A673 (cell line): ENCODE measurements around the gene DLD. TPM values are rescaled to one million over a fixed set of nuclear protein-coding genes. Genes with fewer than 3 reads are reported as not detected.

Experiments
- BruUV-seq: library from RNA; stranded (reverse); fragments of 400-500 nt; replicated peaks from 2 replicates; lab custom pipeline; 2021; lab: Mats Ljungman, UMichigan
- CTCF ChIA-PET: fragments of 300-600 bp; sonication (Branson Sonifier 250); formaldehyde crosslinking; loops from one replicate; lab custom pipeline; 2022; ENCODE audit warnings: antibody characterized with exemption; lab: Charles Lee
- POLR2A ChIA-PET: fragments of 300-600 bp; sonication (Branson Sonifier 250); formaldehyde crosslinking; loops from one replicate; lab custom pipeline; 2022; ENCODE audit warnings: antibody characterized with exemption; ENCODE audit not compliant: low non-redundant PET; lab: Charles Lee
- DNase-seq: peaks from one replicate; pipeline ENCODE4 v3.0.0-alpha.2; 2015; ENCODE audit warnings: low spot score
- H3K27ac ChIP-seq: fragments of 200-600 bp; sonication (generic); 2 replicates; pipeline ENCODE4 v1.5.1; 2016; ENCODE audit warnings: mixed run types, low read depth, mild to moderate bottlenecking, mixed read lengths, antibody characterized with exemption, low read length; ENCODE audit not compliant: poor library complexity, severe bottlenecking
- H3K27me3 ChIP-seq: fragments of 200-600 bp; sonication (generic); replicated peaks from 2 replicates; pipeline ENCODE4 v1.6.1; 2017; ENCODE audit warnings: mixed run types, low read depth, mild to moderate bottlenecking, mixed read lengths, antibody characterized with exemption, low read length; ENCODE audit not compliant: insufficient read depth, poor library complexity
- H3K36me3 ChIP-seq: fragments of 200-600 bp; sonication (generic); 2 replicates; pipeline ENCODE4 v1.6.1; 2016; ENCODE audit warnings: mixed run types, mild to moderate bottlenecking, mixed read lengths, antibody characterized with exemption, low read length; ENCODE audit not compliant: insufficient read depth, poor library complexity, severe bottlenecking
- H3K4me1 ChIP-seq: fragments of 200-600 bp; sonication (generic); 2 replicates; pipeline ENCODE4 v1.6.1; 2017; ENCODE audit warnings: mixed run types, mild to moderate bottlenecking, mixed read lengths, antibody characterized with exemption, low read length; ENCODE audit not compliant: insufficient read depth, poor library complexity, severe bottlenecking
- H3K4me3 ChIP-seq: fragments of 200-600 bp; sonication (generic); 2 replicates; pipeline ENCODE4 v1.5.1; 2016; ENCODE audit warnings: low read depth, mixed run types, mild to moderate bottlenecking, mixed read lengths, low read length; ENCODE audit not compliant: poor library complexity, severe bottlenecking
- H3K9me3 ChIP-seq: fragments of 200-600 bp; sonication (generic); 2 replicates; pipeline ENCODE4 v1.6.1; 2016; ENCODE audit warnings: mixed run types, low read depth, mild to moderate bottlenecking, mixed read lengths, antibody characterized with exemption, low read length; ENCODE audit not compliant: poor library complexity, severe bottlenecking
- EZH2 ChIP-seq: fragments of 200-600 bp; sonication (generic); IDR thresholded peaks from 2 replicates; pipeline ENCODE4 v1.6.1; 2017; ENCODE audit warnings: borderline replicate concordance, low read depth, mild to moderate bottlenecking, mixed read lengths, antibody characterized with exemption, low read length; ENCODE audit not compliant: poor library complexity, severe bottlenecking
- intact Hi-C: fragments of 100-400 bp; cut with micrococcal nuclease; formaldehyde crosslinking; loops from one replicate; pipeline ENCODE4 v1.10.0; 2022; ENCODE audit not compliant: unreplicated experiment
- total RNA-seq: library from RNA; stranded (reverse); gene quantifications from 2 replicates; pipeline ENCODE4 v1.2.3, GENCODE V29; 2021
- TF ChIP-seq, protein P1 (sequence below): fragments of 300-800, 200-600 bp; sonication (generic); conservative IDR thresholded peaks from 2 replicates; pipeline ENCODE4 v1.5.1; 2017; ENCODE audit warnings: low read depth, mild to moderate bottlenecking, antibody characterized with exemption, low read length, moderate library complexity, mixed read lengths

Gene DLD
- total RNA-seq, 1 experiment from 2014 or later: 121 TPM

DNA sequence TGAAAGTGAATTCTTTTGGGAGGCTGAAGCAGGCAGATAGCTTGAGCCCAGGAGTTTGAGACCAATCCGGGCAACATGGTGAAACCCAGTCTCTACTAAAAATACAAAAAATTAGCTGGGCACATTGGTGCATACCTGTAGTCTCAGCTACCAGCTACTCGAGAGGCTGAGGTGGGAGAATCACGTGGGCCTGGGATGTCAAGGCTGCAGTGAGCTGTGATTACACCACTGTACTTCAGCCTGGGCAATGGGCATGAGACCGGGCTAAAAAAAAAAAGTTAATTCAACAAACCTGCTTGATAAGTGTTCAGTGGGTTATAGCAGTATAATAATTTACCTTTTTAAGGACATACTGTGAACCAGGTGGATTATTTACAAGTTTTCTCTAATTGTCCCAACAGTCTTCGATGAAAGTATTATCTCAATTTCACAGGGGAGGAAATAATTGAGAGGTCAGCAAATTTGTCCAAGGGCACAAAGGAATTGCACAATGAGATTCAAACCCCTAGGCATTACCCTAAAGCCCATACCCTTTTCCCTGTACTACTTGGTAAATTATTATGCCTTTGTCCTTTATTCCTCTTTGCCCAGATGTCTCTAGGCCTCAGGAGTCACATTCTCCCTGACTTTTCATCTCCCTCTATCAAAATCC, 13.1 kb upstream of the DLD start:
- Histone ChIP-seq H3K9me3 (no peaks in the 10 kb centered on the region), H3K27ac (no peak overlapping the region), H3K4me3 (no peak overlapping the region), H3K4me1 (peaks cover 16% of the 10 kb centered on the region), H3K27me3 (no peaks in the 10 kb centered on the region), H3K36me3 (no peaks in the 10 kb centered on the region)
- DNase-seq: no peak
- no peak for TF ChIP-seq EZH2
- TF ChIP-seq, protein P1, sequence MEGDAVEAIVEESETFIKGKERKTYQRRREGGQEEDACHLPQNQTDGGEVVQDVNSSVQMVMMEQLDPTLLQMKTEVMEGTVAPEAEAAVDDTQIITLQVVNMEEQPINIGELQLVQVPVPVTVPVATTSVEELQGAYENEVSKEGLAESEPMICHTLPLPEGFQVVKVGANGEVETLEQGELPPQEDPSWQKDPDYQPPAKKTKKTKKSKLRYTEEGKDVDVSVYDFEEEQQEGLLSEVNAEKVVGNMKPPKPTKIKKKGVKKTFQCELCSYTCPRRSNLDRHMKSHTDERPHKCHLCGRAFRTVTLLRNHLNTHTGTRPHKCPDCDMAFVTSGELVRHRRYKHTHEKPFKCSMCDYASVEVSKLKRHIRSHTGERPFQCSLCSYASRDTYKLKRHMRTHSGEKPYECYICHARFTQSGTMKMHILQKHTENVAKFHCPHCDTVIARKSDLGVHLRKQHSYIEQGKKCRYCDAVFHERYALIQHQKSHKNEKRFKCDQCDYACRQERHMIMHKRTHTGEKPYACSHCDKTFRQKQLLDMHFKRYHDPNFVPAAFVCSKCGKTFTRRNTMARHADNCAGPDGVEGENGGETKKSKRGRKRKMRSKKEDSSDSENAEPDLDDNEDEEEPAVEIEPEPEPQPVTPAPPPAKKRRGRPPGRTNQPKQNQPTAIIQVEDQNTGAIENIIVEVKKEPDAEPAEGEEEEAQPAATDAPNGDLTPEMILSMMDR: no peak
- POLR2A ChIA-PET: no interaction called here
- CTCF ChIA-PET: interaction anchor here (0.7 kb wide), 1 partner anchor 206 kb away, joined by 3 read pairs; no protein-coding TSS in a partner anchor
- BruUV-seq: no TSS peak
- intact Hi-C loops: loop anchor here (2.0 to 10.0 kb wide), 4 partner anchors 413 to 1086 kb away; no protein-coding TSS in a partner anchor

DNA sequence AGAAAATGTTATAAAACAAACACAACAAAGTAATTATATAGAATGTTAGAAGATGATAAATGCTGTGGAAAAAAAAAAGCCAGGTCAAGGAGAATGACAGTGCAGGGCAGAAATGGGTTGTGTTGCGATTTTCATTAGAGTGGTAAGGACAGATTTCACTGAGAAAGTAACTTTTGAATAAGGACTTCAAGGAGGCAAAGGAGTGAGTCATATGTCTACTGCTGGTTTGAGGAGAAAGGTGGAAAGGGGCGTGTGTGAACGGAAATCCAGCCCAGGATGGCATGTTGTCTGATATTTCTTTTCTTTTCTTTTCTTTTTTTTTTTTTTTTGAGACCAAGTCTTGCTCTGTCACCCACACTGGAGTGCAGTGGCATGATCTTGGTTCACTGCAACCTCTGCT, 12.3 kb upstream of the DLD start:
- no peak for DNase-seq
- POLR2A ChIA-PET: no interaction called here
- H3K4me3 ChIP-seq: no peak overlapping the region
- BruUV-seq: no TSS peak
- peaks cover 16% of the 10 kb centered on the region for H3K4me1 ChIP-seq
- H3K9me3 ChIP-seq: no peaks in the 10 kb centered on the region
- no peak overlapping the region for H3K27ac ChIP-seq
- CTCF ChIA-PET: interaction anchor here (0.7 to 2.1 kb wide), 6 partner anchors 12 to 931 kb away, joined by 3 to 11 read pairs (median 4); partner anchors contain the start of genes CBLL1 and DLD
- no peaks in the 10 kb centered on the region for H3K27me3 ChIP-seq
- H3K36me3 ChIP-seq: no peaks in the 10 kb centered on the region
- intact Hi-C loops: loop anchor here (2.0 to 10.0 kb wide), 4 partner anchors 414 to 1086 kb away; no protein-coding TSS in a partner anchor
- no peak for TF ChIP-seq EZH2
- TF ChIP-seq, protein P1: no peak

DNA sequence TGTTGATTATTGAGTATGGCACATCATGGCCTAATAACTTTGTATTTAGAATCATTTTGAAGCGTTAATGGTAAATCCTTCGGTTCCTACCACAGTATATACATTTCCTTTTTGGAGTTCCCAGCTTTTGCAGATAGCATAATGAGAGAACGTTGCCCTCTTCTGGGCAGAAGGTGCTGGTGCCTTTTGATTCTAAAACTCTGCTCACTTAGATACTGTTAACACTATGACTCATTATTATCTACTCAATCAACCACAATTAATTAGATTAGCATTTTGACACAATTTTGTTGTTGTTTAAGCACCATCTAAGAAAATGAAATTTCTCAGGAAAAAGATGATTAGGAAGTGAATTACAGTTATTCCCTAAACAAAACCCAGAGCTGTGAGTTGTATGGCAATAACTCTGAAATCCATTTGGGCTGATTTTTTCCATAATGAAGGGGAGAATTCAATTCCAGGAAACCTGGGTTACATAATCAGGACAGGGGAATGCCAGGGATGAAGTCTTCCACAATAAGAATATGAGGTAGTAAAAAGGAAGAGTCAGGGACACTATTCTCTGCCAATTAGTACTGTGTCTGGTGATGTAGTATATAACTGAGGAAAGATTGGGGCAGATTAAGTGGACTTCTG, 11.5 kb upstream of the DLD start:
- no peak overlapping the region for H3K4me3 ChIP-seq
- no peaks in the 10 kb centered on the region for H3K27me3 ChIP-seq
- no peaks in the 10 kb centered on the region for H3K36me3 ChIP-seq
- no peak overlapping the region for H3K27ac ChIP-seq
- CTCF ChIA-PET: interaction anchor here (0.7 to 2.1 kb wide), 7 partner anchors 11 to 932 kb away, joined by 3 to 11 read pairs (median 5); partner anchors contain the start of genes CBLL1 and DLD
- no peaks in the 10 kb centered on the region for H3K9me3 ChIP-seq
- TF ChIP-seq, protein P1: peak; percentile 85
- TF ChIP-seq EZH2: no peak
- BruUV-seq: no TSS peak
- intact Hi-C loops: loop anchor here (2.0 to 10.0 kb wide), 4 partner anchors 415 to 1087 kb away; no protein-coding TSS in a partner anchor
- peaks cover 16% of the 10 kb centered on the region for H3K4me1 ChIP-seq
- DNase-seq: peak; percentile 73
- POLR2A ChIA-PET: no interaction called here
